AG04450 (cell line): ENCODE results near the gene SARDH. TPM values are rescaled to one million over a fixed set of nuclear protein-coding genes. Genes with fewer than 3 reads are reported as not detected.
A peak's percentile ranks its signal among the peaks of the same experiment; 100 is the strongest.

Source experiments
- CTCF ChIA-PET: fragments of 300-600, 350-600 bp; formaldehyde crosslinking; extraction: SDS; loops from one replicate; lab custom pipeline; 2022; ENCODE audit warnings: antibody characterized with exemption, inconsistent platforms; lab: Charles Lee
- POLR2A ChIA-PET: fragments of 350-600 bp; formaldehyde crosslinking; extraction: SDS; loops from one replicate; lab custom pipeline; 2021; ENCODE audit warnings: antibody characterized with exemption, inconsistent platforms; lab: Yijun Ruan, JAX
- DNase-seq: peaks from one replicate; pipeline ENCODE4 v3.0.0-alpha.2; 2011; ENCODE audit warnings: low read depth, low spot score
- H3K27ac ChIP-seq: one replicate; pipeline ENCODE4 v1.5.1; 2012; ENCODE audit warnings: low read depth, low read length, control low read depth
- H3K27me3 ChIP-seq: one replicate; pipeline ENCODE4 v1.6.0; 2012; ENCODE audit warnings: low read length; ENCODE audit not compliant: control insufficient read depth, insufficient read depth
- H3K4me3 ChIP-seq: 2 replicates; pipeline ENCODE4 v1.5.1; 2011; ENCODE audit warnings: mild to moderate bottlenecking, low read depth, low read length, control low read depth
- H3K9me3 ChIP-seq: 2 replicates; pipeline ENCODE4 v1.5.1; 2012; ENCODE audit warnings: low read length; ENCODE audit not compliant: control insufficient read depth, insufficient read depth
- CTCF ChIP-seq: IDR thresholded peaks from 2 replicates; pipeline ENCODE4 v1.5.1; 2011; ENCODE audit warnings: low read depth, low read length, control low read depth, inconsistent platforms
- polyA plus RNA-seq: library from polyadenylated mRNA; depleted of rRNA; stranded (reverse); fragments of >200 nt; gene quantifications from 2 replicates; pipeline ENCODE4 v1.2.3, GENCODE V29; 2011

Gene SARDH
- polyA plus RNA-seq, 1 experiment, result 1.3 TPM

- CTCF ChIA-PET, result no interaction called here
- POLR2A ChIA-PET, result no interaction called here
These were observed 19.4 kb downstream of the SARDH start for GRCh38 chr9:133718563-133719315.

GRCh38 chr9:133717113-133718031, 20.8 kb downstream of the SARDH start:
- POLR2A ChIA-PET, result interaction anchor here (1.2 kb wide), 1 partner anchor 11 kb away, joined by 3 read pairs; no protein-coding TSS in a partner anchor

More at GRCh38 chr9:133718563-133719315, 19.4 kb downstream of the SARDH start:
- H3K27ac ChIP-seq, result no peak overlapping the region
- no peaks in the 10 kb centered on the region for H3K9me3 ChIP-seq
- H3K27me3 ChIP-seq, result peaks cover 7% of the 10 kb centered on the region
- H3K4me3 ChIP-seq, result no peak overlapping the region
- no peak for DNase-seq
- no peak for TF ChIP-seq CTCF

GRCh38 chr9:133716564-133717112, 21.5 kb downstream of the SARDH start:
- Histone ChIP-seq H3K27me3 (peaks cover 2% of the 10 kb centered on the region), H3K9me3 (no peaks in the 10 kb centered on the region), H3K27ac (no peak overlapping the region), H3K4me3 (no peak overlapping the region)
- DNase-seq, result no peak
- no peak for TF ChIP-seq CTCF
- ChIA-PET CTCF (interaction anchor here (1.3 to 1.7 kb wide), 2 partner anchors 10 to 26 kb away, joined by 4 to 5 read pairs; no protein-coding TSS in a partner anchor), POLR2A (interaction anchor here (1.2 kb wide), 1 partner anchor 12 kb away, joined by 3 read pairs; no protein-coding TSS in a partner anchor)

More at GRCh38 chr9:133717113-133718031, 20.8 kb downstream of the SARDH start:
- Histone ChIP-seq H3K9me3 (no peaks in the 10 kb centered on the region), H3K27ac (no peak overlapping the region), H3K27me3 (peaks cover 2% of the 10 kb centered on the region), H3K4me3 (no peak overlapping the region)
- CTCF ChIA-PET, result interaction anchor here (1.3 to 1.7 kb wide), 2 partner anchors 9 to 25 kb away, joined by 4 to 5 read pairs; no protein-coding TSS in a partner anchor
- DNase-seq, result no peak
- TF ChIP-seq CTCF, result no peak

- Histone ChIP-seq H3K9me3 (no peaks in the 10 kb centered on the region; the same call in 1 of the 2 replicates), H3K27me3 (no peaks in the 10 kb centered on the region), H3K4me3 (no peak overlapping the region), H3K27ac (no peak overlapping the region)
- no peak for DNase-seq
- TF ChIP-seq CTCF, result peak; percentile 52
- ChIA-PET CTCF (interaction anchor here (1.3 to 1.7 kb wide), 2 partner anchors 11 to 26 kb away, joined by 4 to 5 read pairs; no protein-coding TSS in a partner anchor), POLR2A (interaction anchor here (1.2 kb wide), 1 partner anchor 13 kb away, joined by 3 read pairs; no protein-coding TSS in a partner anchor)
These were observed 22.1 kb downstream of the SARDH start for GRCh38 chr9:133715866-133716563.
